Adrenal gland (tissue), 12 donors: ENCODE results near the gene IL12A. TPM values are rescaled to one million over a fixed set of nuclear protein-coding genes. Genes with fewer than 3 reads are reported as not detected.

Experiments
- DNase-seq, 7 donors: peaks; one replicate each; pipeline ENCODE4 v3.0.0-alpha.2; 2019 to 2020
- H3K27ac ChIP-seq, 5 donors: fragments of 200-600 bp; sonication (generic) in 4 of 5; 1 replicate in 3 of 5; 2 replicates in 2 of 5; pipeline versions ENCODE4 v1.5.1 to v1.8.0; 2016 to 2020; ENCODE audit warnings: mild to moderate bottlenecking in 1 of 5
- H3K27me3 ChIP-seq: fragments of 200-600 bp; 2 replicates; pipeline ENCODE4 v1.8.0; 2021
- H3K36me3 ChIP-seq, 2 donors: fragments of 200-600 bp; replicated peaks in 1 of 2; 1 replicate in 1 of 2; 2 replicates in 1 of 2; pipeline versions ENCODE4 v1.5.1 to v1.8.0; 2018 to 2022
- H3K4me1 ChIP-seq, 2 donors: fragments of 200-600 bp; replicated peaks in 1 of 2; 1 replicate in 1 of 2; 2 replicates in 1 of 2; pipeline versions ENCODE4 v1.5.1 to v1.8.0; 2018 to 2021
- H3K4me3 ChIP-seq, 4 donors: fragments of 200-600 bp; sonication (generic) in 3 of 4; one replicate each; pipeline ENCODE4 v1.5.1; 2016 to 2018
- H3K9me3 ChIP-seq, 3 donors: fragments of 200-600 bp; sonication (generic) in 1 of 3; replicated peaks in 1 of 3; 1 replicate in 2 of 3; 2 replicates in 1 of 3; pipeline versions ENCODE4 v1.5.1 to v1.8.0; 2016 to 2021
- POLR2A ChIP-seq, 2 donors: fragments of 450-650 bp; IDR thresholded peaks; one replicate each; pipeline ENCODE4 v1.6.1; 2017; ENCODE audit warnings: antibody characterized with exemption in 2 of 2, mild to moderate bottlenecking in 2 of 2, moderate library complexity in 1 of 2
- WGBS, 4 donors: extraction: QIAGEN DNeasy Blood & Tissue Kit in 2 of 4; methylation state at CpG; one replicate each; pipeline versions ENCODE4 v1.1.5 to v1.1.7; 2013 to 2017; 5-methylcytosine and 5-hydroxymethylcytosine counted together
- intact Hi-C, 2 donors: fragments of 100-400 bp; cut with DNase I; formaldehyde crosslinking; loops; one replicate each; pipeline versions ENCODE4 v1.14.1 to v1.15.0; 2022 to 2023
- polyA plus RNA-seq, 3 donors: library from polyadenylated mRNA; stranded (reverse); fragments of 200-250 nt in 2 of 3; fragments of 350-450 nt in 1 of 3; fragmentation: Illumina TruSeq in 1 of 3; extraction: RNeasy Lipid Tissue Mini Kit (QIAGEN cat#74804) in 1 of 3; gene quantifications; one replicate each; pipeline ENCODE4 v1.2.3, GENCODE V29; 2013 to 2014
- total RNA-seq, 9 donors: library from RNA; depleted of rRNA in 4 of 9; stranded (reverse); fragments of >200 nt in 4 of 9; fragments of 120-200 nt in 1 of 9; fragmentation: NEBNext Ultra II Directional in 1 of 9; extraction: Animal tissue kit (Norgen Biotek cat#: 25700) in 1 of 9; gene quantifications; one replicate each; pipeline versions ENCODE4 v1.1.0 to v1.2.4, GENCODE V29; 2013 to 2023
- TF ChIP-seq, protein P1 (sequence below), 6 experiments: fragments of 450-650 bp in 4 of 6; fragments of 200-600 bp in 2 of 6; sonication (generic) in 1 of 6; IDR thresholded peaks; 1 replicate in 5 of 6; 2 replicates in 1 of 6; pipeline versions ENCODE4 v1.5.1 to v1.8.0; 2016 to 2021; ENCODE audit warnings: antibody characterized with exemption in 6 of 6, mild to moderate bottlenecking in 2 of 6, moderate library complexity in 1 of 6
- donor health status: healthy with polysubstance abuse.
- donor health status: Bipolar disorder and iron deficiency.
- donor health status: DM: yes; HTN: yes; CAD: no.
- donor health status: DM: no; HTN: no; CAD: no.
- donor health status: DM: no; HTN: no; CAD: no.
- donor health status: DM: yes; HTN: yes; CAD: no.

Gene IL12A
- total and polyA plus RNA-seq, 12 donors: 0.06 to 2.8 (median 0.18) TPM; not detected in 5

DNA sequence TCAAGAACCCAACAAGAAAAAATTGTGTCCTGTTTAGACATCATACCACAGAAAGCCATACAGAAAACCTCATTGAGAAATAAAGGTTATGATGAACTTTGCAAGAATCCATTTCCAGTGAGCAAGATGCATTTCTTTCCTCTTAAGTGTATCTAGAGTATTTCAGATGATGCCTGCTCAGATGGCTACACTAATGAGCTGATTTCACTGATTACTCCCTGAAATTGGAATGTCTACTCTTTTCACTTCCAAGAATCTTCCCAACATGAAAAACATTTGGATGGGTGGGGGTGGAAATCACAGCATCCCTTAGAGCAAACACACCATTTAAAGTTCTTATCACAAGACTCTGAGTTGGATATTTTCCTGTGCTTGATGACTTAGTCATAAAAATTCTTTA is 41.4 kb upstream of the IL12A start:
- Histone ChIP-seq H3K4me3 (no peak overlapping the region), H3K9me3 (no peaks in the 10 kb centered on the region), H3K4me1 (no peaks in the 10 kb centered on the region), H3K27ac (no peak overlapping the region), H3K27me3 (peaks cover 6% of the 10 kb centered on the region), H3K36me3 (no peaks in the 10 kb centered on the region)
- intact Hi-C loops: no loop called here
- DNase-seq: no peak
- TF ChIP-seq POLR2A (IDR thresholded peaks at IDR 0.05): no peak
- TF ChIP-seq, protein P1, sequence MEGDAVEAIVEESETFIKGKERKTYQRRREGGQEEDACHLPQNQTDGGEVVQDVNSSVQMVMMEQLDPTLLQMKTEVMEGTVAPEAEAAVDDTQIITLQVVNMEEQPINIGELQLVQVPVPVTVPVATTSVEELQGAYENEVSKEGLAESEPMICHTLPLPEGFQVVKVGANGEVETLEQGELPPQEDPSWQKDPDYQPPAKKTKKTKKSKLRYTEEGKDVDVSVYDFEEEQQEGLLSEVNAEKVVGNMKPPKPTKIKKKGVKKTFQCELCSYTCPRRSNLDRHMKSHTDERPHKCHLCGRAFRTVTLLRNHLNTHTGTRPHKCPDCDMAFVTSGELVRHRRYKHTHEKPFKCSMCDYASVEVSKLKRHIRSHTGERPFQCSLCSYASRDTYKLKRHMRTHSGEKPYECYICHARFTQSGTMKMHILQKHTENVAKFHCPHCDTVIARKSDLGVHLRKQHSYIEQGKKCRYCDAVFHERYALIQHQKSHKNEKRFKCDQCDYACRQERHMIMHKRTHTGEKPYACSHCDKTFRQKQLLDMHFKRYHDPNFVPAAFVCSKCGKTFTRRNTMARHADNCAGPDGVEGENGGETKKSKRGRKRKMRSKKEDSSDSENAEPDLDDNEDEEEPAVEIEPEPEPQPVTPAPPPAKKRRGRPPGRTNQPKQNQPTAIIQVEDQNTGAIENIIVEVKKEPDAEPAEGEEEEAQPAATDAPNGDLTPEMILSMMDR (IDR thresholded peaks at IDR 0.05): no peak

DNA sequence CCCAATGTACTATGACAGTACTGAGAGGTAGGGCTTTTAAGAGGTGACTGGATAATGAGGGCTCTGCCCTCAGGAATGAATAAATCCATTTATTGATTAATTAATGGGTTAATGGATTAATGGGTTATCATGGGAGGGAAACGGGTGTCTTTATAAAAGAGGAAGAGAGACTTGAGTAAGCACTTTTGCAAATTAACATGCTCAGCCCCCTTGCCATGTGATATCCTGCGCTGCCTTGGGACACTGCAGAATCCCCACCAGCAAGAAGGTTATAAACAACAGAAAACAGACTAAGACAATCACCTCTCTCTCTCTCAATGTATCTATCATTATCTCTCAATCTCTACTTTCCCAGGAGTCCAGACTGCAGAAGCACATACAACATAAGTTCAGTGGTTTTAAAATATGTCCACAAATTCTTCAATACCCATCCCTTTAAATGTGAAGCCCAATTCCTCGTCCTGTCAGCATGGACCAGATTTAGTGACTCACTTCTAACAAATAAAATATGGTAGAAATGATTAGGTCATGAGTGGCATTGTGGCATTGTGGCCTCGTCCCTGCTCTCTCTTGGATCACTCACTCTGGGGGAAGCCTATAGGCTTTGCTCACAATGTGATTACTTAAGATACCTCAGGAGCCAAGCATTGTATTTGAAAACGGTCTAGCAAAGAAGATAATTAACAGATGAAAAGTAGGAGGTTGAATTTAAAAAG is 40.0 kb upstream of the IL12A start:
- intact Hi-C loops: no loop called here
- Histone ChIP-seq H3K4me1 (no peaks in the 10 kb centered on the region), H3K36me3 (no peaks in the 10 kb centered on the region), H3K27ac (no peak overlapping the region), H3K9me3 (no peaks in the 10 kb centered on the region), H3K27me3 (peaks cover 6% of the 10 kb centered on the region), H3K4me3 (no peak overlapping the region)
- 50 to 60% (median 59%) methylated on average over 5 of the region's 5 CpGs for WGBS, 4 donors
- DNase-seq: no peak
- TF ChIP-seq POLR2A (IDR thresholded peaks at IDR 0.05): no peak
- TF ChIP-seq, protein P1 (IDR thresholded peaks at IDR 0.05): no peak

DNA sequence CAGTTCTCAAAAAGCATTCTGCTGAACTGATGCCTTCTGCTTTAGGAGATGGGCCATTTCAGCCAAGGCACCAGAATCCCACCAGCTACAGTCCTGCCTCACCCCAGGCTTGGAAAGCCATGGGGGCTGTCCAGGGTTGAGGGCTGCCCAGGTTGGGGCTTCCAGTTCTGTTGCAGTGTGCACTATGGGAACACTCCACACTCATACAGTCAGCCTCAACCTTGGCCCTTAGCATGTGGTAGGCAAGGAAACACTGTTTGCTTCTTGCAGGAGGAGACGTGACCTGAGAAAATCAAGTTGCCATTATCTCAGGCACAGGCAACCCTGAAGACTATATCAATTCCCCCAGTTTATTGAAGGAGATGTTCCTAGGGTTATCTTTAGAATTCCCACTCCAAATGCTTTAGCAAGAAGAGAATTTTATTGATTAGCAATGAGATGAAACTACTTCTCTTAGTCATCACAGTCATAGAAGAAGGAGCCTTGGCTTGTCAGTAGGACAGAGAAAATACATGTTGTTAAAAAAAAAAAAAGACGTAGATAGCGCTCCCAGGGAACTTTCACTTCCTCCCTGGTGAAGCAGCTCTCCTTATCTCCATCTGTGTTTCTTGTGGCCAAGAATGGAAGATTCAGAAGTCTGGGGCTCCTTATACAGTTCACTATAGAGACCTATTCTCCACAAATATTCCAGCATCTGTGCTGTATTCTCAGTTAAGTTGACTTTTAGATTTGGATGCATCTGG is 38.3 kb upstream of the IL12A start:
- TF ChIP-seq POLR2A (IDR thresholded peaks at IDR 0.05): no peak
- TF ChIP-seq, protein P1 (IDR thresholded peaks at IDR 0.05): no peak
- H3K36me3 ChIP-seq: no peaks in the 10 kb centered on the region
- DNase-seq: no peak
- H3K4me1 ChIP-seq: no peaks in the 10 kb centered on the region
- intact Hi-C loops: no loop called here
- H3K27me3 ChIP-seq: peaks cover 6% of the 10 kb centered on the region
- 48 to 58% (median 55%) methylated on average over 3 of the region's 3 CpGs for WGBS, 4 donors
- no peaks in the 10 kb centered on the region for H3K9me3 ChIP-seq
- H3K27ac ChIP-seq: no peak overlapping the region
- no peak overlapping the region for H3K4me3 ChIP-seq

- H3K36me3 ChIP-seq: no peaks in the 10 kb centered on the region
- no peak for DNase-seq
- no peaks in the 10 kb centered on the region for H3K4me1 ChIP-seq
- 55 to 68% (median 60%) methylated on average over 2 of the region's 2 CpGs for WGBS, 4 donors
- TF ChIP-seq, protein P1 (IDR thresholded peaks at IDR 0.05): no peak
- TF ChIP-seq POLR2A (IDR thresholded peaks at IDR 0.05): no peak
- intact Hi-C loops: no loop called here
- no peak overlapping the region for H3K4me3 ChIP-seq
- no peaks in the 10 kb centered on the region for H3K9me3 ChIP-seq
- H3K27ac ChIP-seq: no peak overlapping the region
- H3K27me3 ChIP-seq: peaks cover 6% of the 10 kb centered on the region
Measured at GRCh38 chr3:159951540-159951939, 37.1 kb upstream of the IL12A start.
